OCI-LY3 (cell line): Measurements from ENCODE around the gene SOAT2.

Experiments used
- H2AFZ ChIP-seq: fragments of 200-600, 300-600 bp; shearing (Covaris generic); 2 replicates; pipeline ENCODE4 v1.6.0; 2014; ENCODE audit warnings: antibody characterized with exemption, low read depth, low read length
- H3K27ac ChIP-seq: fragments of 200-600, 300-600 bp; sonication (generic); 2 replicates; pipeline ENCODE4 v1.5.1; 2014; ENCODE audit warnings: mild to moderate bottlenecking, low read length, moderate library complexity, mixed read lengths
- H3K27me3 ChIP-seq: fragments of 200-600, 300-600 bp; sonication (generic); 2 replicates; pipeline ENCODE4 v1.6.1; 2014; ENCODE audit warnings: low read depth, low read length, mixed read lengths
- H3K36me3 ChIP-seq: fragments of 200-600, 300-600 bp; sonication (generic); replicated peaks from 2 replicates; pipeline ENCODE3; 2014; ENCODE audit warnings: low read depth, low read length, mixed read lengths
- H3K4me1 ChIP-seq: fragments of 300-600, 200-600 bp; sonication (generic); 2 replicates; pipeline ENCODE4 v1.6.1; 2014; ENCODE audit warnings: low read length, mixed read lengths
- H3K4me2 ChIP-seq: fragments of 200-600, 300-600 bp; sonication (generic); 2 replicates; pipeline ENCODE4 v1.6.1; 2014; ENCODE audit warnings: low read length, mixed read lengths
- H3K4me3 ChIP-seq: fragments of 300-600, 200-600 bp; sonication (generic); 2 replicates; pipeline ENCODE4 v1.5.1; 2014; ENCODE audit warnings: antibody characterized with exemption, mild to moderate bottlenecking, low read length, moderate library complexity
- H3K79me2 ChIP-seq: fragments of 300-600, 200-600 bp; shearing (Covaris generic); 2 replicates; pipeline ENCODE4 v1.6.1; 2014; ENCODE audit warnings: mild to moderate bottlenecking, low read length, mixed read lengths
- H3K9ac ChIP-seq: fragments of 300-600, 200-600 bp; shearing (Covaris generic); 2 replicates; pipeline ENCODE4 v1.6.0; 2014; ENCODE audit warnings: mild to moderate bottlenecking, low read length, moderate library complexity
- H3K9me3 ChIP-seq: fragments of 200-600, 300-600 bp; shearing (Covaris generic); 2 replicates; pipeline ENCODE4 v1.6.1; 2014; ENCODE audit warnings: low read length, mixed read lengths; ENCODE audit not compliant: insufficient read depth
- H4K20me1 ChIP-seq: fragments of 200-600, 300-600 bp; sonication (generic); 2 replicates; pipeline ENCODE4 v1.6.1; 2016; ENCODE audit warnings: low read length, mixed read lengths; ENCODE audit not compliant: insufficient read depth
- EZH2phosphoT487 ChIP-seq: fragments of 200-600 bp; shearing (Covaris generic); IDR thresholded peaks from 2 replicates; pipeline ENCODE4 v1.6.1; 2018; ENCODE audit warnings: antibody characterized with exemption, mixed run types, low read depth
- TF ChIP-seq, protein P1 (sequence below): fragments of 200-600, 300-600 bp; sonication (generic); IDR thresholded peaks from 2 replicates; pipeline ENCODE4 v1.5.1; 2014; ENCODE audit warnings: antibody characterized with exemption, low read length, low read depth

Gene SOAT2

DNA sequence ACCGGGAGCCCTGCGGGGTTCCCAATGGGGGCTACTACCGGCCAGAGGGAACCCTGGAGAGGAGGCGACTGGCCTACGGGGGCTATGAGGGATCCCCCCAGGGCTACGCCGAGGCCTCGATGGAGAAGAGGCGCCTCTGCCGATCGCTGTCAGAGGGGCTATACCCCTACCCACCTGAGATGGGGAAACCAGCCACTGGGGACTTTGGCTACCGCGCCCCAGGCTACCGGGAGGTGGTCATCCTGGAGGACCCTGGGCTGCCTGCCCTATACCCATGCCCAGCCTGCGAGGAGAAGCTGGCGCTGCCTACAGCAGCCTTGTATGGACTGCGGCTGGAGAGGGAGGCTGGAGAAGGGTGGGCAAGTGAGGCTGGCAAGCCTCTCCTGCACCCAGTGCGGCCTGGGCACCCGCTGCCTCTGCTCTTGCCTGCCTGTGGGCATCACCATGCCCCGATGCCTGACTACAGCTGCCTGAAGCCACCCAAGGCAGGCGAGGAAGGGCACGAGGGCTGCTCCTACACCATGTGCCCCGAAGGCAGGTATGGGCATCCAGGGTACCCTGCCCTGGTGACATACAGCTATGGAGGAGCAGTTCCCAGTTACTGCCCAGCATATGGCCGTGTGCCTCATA is 43.7 kb upstream of the SOAT2 start:
- no peak overlapping the region for H3K27ac ChIP-seq
- no peak for TF ChIP-seq EZH2phosphoT487
- TF ChIP-seq, protein P1, sequence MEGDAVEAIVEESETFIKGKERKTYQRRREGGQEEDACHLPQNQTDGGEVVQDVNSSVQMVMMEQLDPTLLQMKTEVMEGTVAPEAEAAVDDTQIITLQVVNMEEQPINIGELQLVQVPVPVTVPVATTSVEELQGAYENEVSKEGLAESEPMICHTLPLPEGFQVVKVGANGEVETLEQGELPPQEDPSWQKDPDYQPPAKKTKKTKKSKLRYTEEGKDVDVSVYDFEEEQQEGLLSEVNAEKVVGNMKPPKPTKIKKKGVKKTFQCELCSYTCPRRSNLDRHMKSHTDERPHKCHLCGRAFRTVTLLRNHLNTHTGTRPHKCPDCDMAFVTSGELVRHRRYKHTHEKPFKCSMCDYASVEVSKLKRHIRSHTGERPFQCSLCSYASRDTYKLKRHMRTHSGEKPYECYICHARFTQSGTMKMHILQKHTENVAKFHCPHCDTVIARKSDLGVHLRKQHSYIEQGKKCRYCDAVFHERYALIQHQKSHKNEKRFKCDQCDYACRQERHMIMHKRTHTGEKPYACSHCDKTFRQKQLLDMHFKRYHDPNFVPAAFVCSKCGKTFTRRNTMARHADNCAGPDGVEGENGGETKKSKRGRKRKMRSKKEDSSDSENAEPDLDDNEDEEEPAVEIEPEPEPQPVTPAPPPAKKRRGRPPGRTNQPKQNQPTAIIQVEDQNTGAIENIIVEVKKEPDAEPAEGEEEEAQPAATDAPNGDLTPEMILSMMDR = no peak
- H3K4me2 ChIP-seq = no peak overlapping the region
- no peaks in the 10 kb centered on the region for H4K20me1 ChIP-seq
- peaks cover 6% of the 10 kb centered on the region; the same call in 1 of the 2 replicates for H3K27me3 ChIP-seq
- H3K4me3 ChIP-seq = no peak overlapping the region
- H3K36me3 ChIP-seq = no peaks in the 10 kb centered on the region
- H3K79me2 ChIP-seq = no peaks in the 10 kb centered on the region
- H3K9ac ChIP-seq = no peak overlapping the region
- no peaks in the 10 kb centered on the region for H3K9me3 ChIP-seq
- no peak overlapping the region for H2AFZ ChIP-seq
- H3K4me1 ChIP-seq = no peaks in the 10 kb centered on the region

DNA sequence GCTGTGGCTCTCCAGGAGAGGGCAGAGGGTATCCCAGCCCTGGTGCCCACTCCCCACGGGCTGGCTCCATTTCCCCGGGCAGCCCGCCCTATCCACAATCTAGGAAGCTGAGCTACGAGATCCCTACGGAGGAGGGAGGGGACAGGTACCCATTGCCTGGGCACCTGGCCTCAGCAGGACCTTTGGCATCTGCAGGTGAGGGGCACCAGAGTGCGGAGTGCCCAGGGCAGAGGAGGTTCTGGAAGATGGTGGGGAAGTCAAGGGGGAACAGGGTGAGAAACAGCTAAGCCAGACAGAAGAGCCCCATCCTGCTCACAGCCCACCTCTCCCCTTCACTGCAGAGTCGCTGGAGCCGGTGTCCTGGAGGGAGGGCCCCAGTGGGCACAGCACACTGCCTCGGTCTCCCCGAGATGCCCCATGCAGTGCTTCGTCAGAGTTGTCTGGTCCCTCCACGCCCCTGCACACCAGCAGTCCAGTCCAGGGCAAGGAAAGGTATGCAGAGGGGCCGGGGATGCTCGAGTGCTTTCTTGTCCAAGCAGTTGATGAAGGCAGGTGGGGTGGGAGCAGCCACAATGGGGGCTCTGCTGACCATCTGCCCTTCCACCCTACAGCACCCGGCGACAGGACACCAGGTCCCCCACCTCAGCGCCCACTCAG is 43.1 kb upstream of the SOAT2 start:
- Histone ChIP-seq H3K4me1 (no peaks in the 10 kb centered on the region), H3K9me3 (no peaks in the 10 kb centered on the region), H3K27ac (no peak overlapping the region), H3K4me3 (no peak overlapping the region), H3K36me3 (no peaks in the 10 kb centered on the region), H3K79me2 (no peaks in the 10 kb centered on the region), H2AFZ (no peak overlapping the region), H3K4me2 (no peak overlapping the region), H3K27me3 (peaks cover 3% of the 10 kb centered on the region; the same call in 1 of the 2 replicates), H3K9ac (no peak overlapping the region), H4K20me1 (no peaks in the 10 kb centered on the region)
- TF ChIP-seq EZH2phosphoT487 = no peak
- TF ChIP-seq, protein P1 = no peak

DNA sequence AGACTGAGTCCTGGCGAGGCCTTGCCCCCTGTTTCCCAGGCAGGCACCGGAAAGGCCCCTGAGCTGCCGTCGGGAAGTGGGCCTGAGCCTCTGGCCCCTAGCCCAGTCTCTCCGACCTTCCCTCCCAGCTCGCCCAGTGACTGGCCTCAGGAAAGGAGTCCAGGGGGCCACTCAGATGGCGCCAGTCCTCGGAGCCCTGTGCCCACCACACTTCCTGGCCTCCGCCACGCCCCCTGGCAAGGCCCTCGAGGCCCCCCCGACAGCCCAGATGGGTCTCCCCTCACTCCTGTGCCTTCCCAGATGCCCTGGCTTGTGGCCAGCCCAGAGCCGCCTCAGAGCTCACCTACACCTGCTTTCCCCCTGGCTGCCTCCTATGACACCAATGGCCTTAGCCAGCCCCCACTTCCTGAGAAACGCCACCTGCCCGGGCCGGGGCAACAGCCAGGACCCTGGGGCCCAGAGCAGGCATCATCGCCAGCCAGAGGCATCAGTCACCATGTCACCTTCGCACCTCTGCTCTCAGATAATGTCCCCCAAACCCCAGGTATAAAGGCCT is 42.5 kb upstream of the SOAT2 start:
- Histone ChIP-seq H3K27me3 (no peaks in the 10 kb centered on the region), H3K9me3 (no peaks in the 10 kb centered on the region), H3K79me2 (no peaks in the 10 kb centered on the region), H3K4me3 (no peak overlapping the region), H3K36me3 (peaks cover 4% of the 10 kb centered on the region), H3K4me1 (no peaks in the 10 kb centered on the region), H3K4me2 (no peak overlapping the region), H2AFZ (no peak overlapping the region), H3K27ac (no peak overlapping the region), H4K20me1 (no peaks in the 10 kb centered on the region), H3K9ac (no peak overlapping the region)
- TF ChIP-seq, protein P1 = no peak
- no peak for TF ChIP-seq EZH2phosphoT487

DNA sequence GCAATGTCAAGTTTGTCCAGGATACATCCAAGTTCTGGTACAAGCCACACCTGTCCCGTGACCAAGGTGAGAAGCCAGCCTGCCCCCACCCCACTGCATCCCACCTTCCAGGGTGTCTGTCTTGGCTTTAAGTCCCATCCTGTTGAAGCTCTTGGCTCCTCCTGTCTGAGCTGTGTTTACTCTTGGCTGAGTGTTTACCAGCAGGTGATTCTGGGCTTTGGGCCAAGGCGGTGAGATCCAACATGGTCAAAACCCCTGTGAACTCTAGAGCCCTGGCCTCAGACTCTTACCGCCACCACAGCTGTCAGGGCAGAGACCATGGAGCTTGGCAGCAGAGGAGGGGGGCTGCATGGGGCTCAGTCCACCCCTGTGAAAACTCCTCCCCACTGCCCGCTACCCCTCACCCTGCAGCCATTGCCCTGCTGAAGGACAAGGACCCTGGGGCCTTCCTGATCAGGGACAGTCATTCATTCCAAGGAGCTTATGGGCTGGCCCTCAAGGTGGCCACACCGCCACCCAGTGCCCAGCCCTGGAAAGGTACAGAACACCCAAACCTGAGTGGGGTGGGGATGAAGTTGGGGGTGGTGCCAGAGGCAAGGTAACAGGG is 41.8 kb upstream of the SOAT2 start:
- Histone ChIP-seq H3K9ac (no peak overlapping the region), H3K27me3 (no peaks in the 10 kb centered on the region), H4K20me1 (no peaks in the 10 kb centered on the region), H3K9me3 (no peaks in the 10 kb centered on the region), H3K4me1 (no peaks in the 10 kb centered on the region), H3K79me2 (no peaks in the 10 kb centered on the region), H3K4me2 (no peak overlapping the region), H3K27ac (no peak overlapping the region), H2AFZ (no peak overlapping the region), H3K4me3 (no peak overlapping the region), H3K36me3 (peaks cover 10% of the 10 kb centered on the region)
- TF ChIP-seq, protein P1 = peak; percentile 29; the same call in 1 of the 2 replicates
- no peak for TF ChIP-seq EZH2phosphoT487
